ENCODE data around the gene ETS2.

Gene ETS2

GRCh38 chr21:38774586-38775285, 31.0 kb upstream of the ETS2 start:
- no peaks in the 10 kb centered on the region for H3K79me2 ChIP-seq (ENCODE audit: low read length)
- H3K4me1 ChIP-seq (ENCODE audit: low read length): peaks cover 4% of the 10 kb centered on the region; the same call in 1 of the 2 replicates
- H3K27me3 ChIP-seq (ENCODE audit: low read depth, low read length): peaks cover 30% of the 10 kb centered on the region
- no peak for TF ChIP-seq CTCF (IDR thresholded peaks at IDR 0.05; ENCODE audit: low read depth, low read length)
- TF ChIP-seq EZH2phosphoT487 (IDR thresholded peaks at IDR 0.05; ENCODE audit: low read depth): no peak
- no peak overlapping the region for H2AFZ ChIP-seq (ENCODE audit: low read depth, low read length)
- H3K36me3 ChIP-seq (replicated peaks; ENCODE audit: low read depth, low read length): no peaks in the 10 kb centered on the region
- no peak overlapping the region for H3K27ac ChIP-seq (ENCODE audit: low read length)
- H4K20me1 ChIP-seq (ENCODE audit: insufficient read depth, low read length): no peaks in the 10 kb centered on the region
- H3K9me3 ChIP-seq (ENCODE audit: insufficient read depth, low read length): peaks cover 6% of the 10 kb centered on the region; the same call in 1 of the 2 replicates
- H3K4me3 ChIP-seq (ENCODE audit: low read length): no peak overlapping the region
- H3K4me2 ChIP-seq (ENCODE audit: low read length): no peak overlapping the region
- no peak overlapping the region for H3K9ac ChIP-seq (ENCODE audit: low read length)

- H3K4me3 ChIP-seq (ENCODE audit: low read length): no peak overlapping the region
These were observed 30.0 kb upstream of the ETS2 start for GRCh38 chr21:38775733-38776132.

GRCh38 chr21:38777015-38777414, 28.7 kb upstream of the ETS2 start:
- Histone ChIP-seq H3K79me2 (ENCODE audit: low read length) (no peaks in the 10 kb centered on the region), H3K4me2 (ENCODE audit: low read length) (no peak overlapping the region), H3K4me3 (ENCODE audit: low read length) (no peak overlapping the region), H3K36me3 (replicated peaks; ENCODE audit: low read depth, low read length) (no peaks in the 10 kb centered on the region), H4K20me1 (ENCODE audit: insufficient read depth, low read length) (no peaks in the 10 kb centered on the region), H2AFZ (ENCODE audit: low read depth, low read length) (no peak overlapping the region), H3K27me3 (ENCODE audit: low read depth, low read length) (peaks cover 15% of the 10 kb centered on the region), H3K4me1 (ENCODE audit: low read length) (peaks cover 4% of the 10 kb centered on the region; the same call in 1 of the 2 replicates), H3K9ac (ENCODE audit: low read length) (no peak overlapping the region), H3K27ac (ENCODE audit: low read length) (no peak overlapping the region), H3K9me3 (ENCODE audit: insufficient read depth, low read length) (peaks cover 7% of the 10 kb centered on the region; the same call in 1 of the 2 replicates)
- no peak for TF ChIP-seq EZH2phosphoT487 (IDR thresholded peaks at IDR 0.05; ENCODE audit: low read depth)
- no peak for TF ChIP-seq CTCF (IDR thresholded peaks at IDR 0.05; ENCODE audit: low read depth, low read length)

More at GRCh38 chr21:38775733-38776132, 30.0 kb upstream of the ETS2 start:
- Histone ChIP-seq H4K20me1 (ENCODE audit: insufficient read depth, low read length) (no peaks in the 10 kb centered on the region), H3K27ac (ENCODE audit: low read length) (no peak overlapping the region), H3K79me2 (ENCODE audit: low read length) (no peaks in the 10 kb centered on the region), H3K9ac (ENCODE audit: low read length) (no peak overlapping the region), H3K4me2 (ENCODE audit: low read length) (no peak overlapping the region), H3K4me1 (ENCODE audit: low read length) (peaks cover 4% of the 10 kb centered on the region; the same call in 1 of the 2 replicates), H2AFZ (ENCODE audit: low read depth, low read length) (no peak overlapping the region), H3K9me3 (ENCODE audit: insufficient read depth, low read length) (peaks cover 6% of the 10 kb centered on the region; the same call in 1 of the 2 replicates), H3K36me3 (replicated peaks; ENCODE audit: low read depth, low read length) (no peaks in the 10 kb centered on the region), H3K27me3 (ENCODE audit: low read depth, low read length) (peaks cover 23% of the 10 kb centered on the region)
- no peak for TF ChIP-seq EZH2phosphoT487 (IDR thresholded peaks at IDR 0.05; ENCODE audit: low read depth)
- TF ChIP-seq CTCF (IDR thresholded peaks at IDR 0.05; ENCODE audit: low read depth, low read length): no peak

GRCh38 chr21:38777531-38777930, 28.2 kb upstream of the ETS2 start:
- no peaks in the 10 kb centered on the region for H4K20me1 ChIP-seq (ENCODE audit: insufficient read depth, low read length)
- peaks cover 15% of the 10 kb centered on the region for H3K27me3 ChIP-seq (ENCODE audit: low read depth, low read length)
- peaks cover 11% of the 10 kb centered on the region; the same call in 1 of the 2 replicates for H3K9me3 ChIP-seq (ENCODE audit: insufficient read depth, low read length)
- no peaks in the 10 kb centered on the region for H3K36me3 ChIP-seq (replicated peaks; ENCODE audit: low read depth, low read length)
- no peak overlapping the region for H2AFZ ChIP-seq (ENCODE audit: low read depth, low read length)
- no peaks in the 10 kb centered on the region for H3K79me2 ChIP-seq (ENCODE audit: low read length)
- no peak overlapping the region for H3K4me3 ChIP-seq (ENCODE audit: low read length)
- TF ChIP-seq CTCF (IDR thresholded peaks at IDR 0.05; ENCODE audit: low read depth, low read length): no peak
- TF ChIP-seq EZH2phosphoT487 (IDR thresholded peaks at IDR 0.05; ENCODE audit: low read depth): no peak
- H3K4me2 ChIP-seq (ENCODE audit: low read length): no peak overlapping the region
- no peak overlapping the region for H3K27ac ChIP-seq (ENCODE audit: low read length)
- H3K9ac ChIP-seq (ENCODE audit: low read length): no peak overlapping the region
- peaks cover 4% of the 10 kb centered on the region; the same call in 1 of the 2 replicates for H3K4me1 ChIP-seq (ENCODE audit: low read length)
